Neutrophil (primary cell): Measurements from ENCODE around the gene TAF6.

Experiments
- H3K27ac ChIP-seq: fragments of 200-600 bp; sonication (generic); 2 replicates; pipeline ENCODE4 v1.5.1; 2016; ENCODE audit warnings: mild to moderate bottlenecking, moderate library complexity
- H3K27me3 ChIP-seq: fragments of 200-600 bp; sonication (generic); 2 replicates; pipeline ENCODE4 v1.6.0; 2016; ENCODE audit warnings: mild to moderate bottlenecking
- H3K36me3 ChIP-seq: fragments of 200-600 bp; sonication (generic); 2 replicates; pipeline ENCODE4 v1.5.1; 2017
- H3K4me1 ChIP-seq, 2 experiments: fragments of 200-600 bp in 1 of 2; sonication (generic) in 1 of 2; 1 replicate in 1 of 2; 2 replicates in 1 of 2; pipeline versions ENCODE4 v1.5.1 to v1.6.1; 2013 to 2016; ENCODE audit warnings: low read depth in 1 of 2, low read length in 1 of 2, mild to moderate bottlenecking in 1 of 2, moderate library complexity in 1 of 2; ENCODE audit not compliant: control insufficient read depth in 1 of 2, insufficient read depth in 1 of 2
- H3K4me3 ChIP-seq, 2 experiments: fragments of 200-600 bp in 1 of 2; sonication (generic) in 1 of 2; 1 replicate in 1 of 2; 2 replicates in 1 of 2; pipeline ENCODE4 v1.5.1; 2013 to 2016; ENCODE audit warnings: low read depth in 1 of 2, low read length in 1 of 2, mild to moderate bottlenecking in 1 of 2, moderate library complexity in 1 of 2
- H3K9me3 ChIP-seq: fragments of 200-600 bp; sonication (generic); 2 replicates; pipeline ENCODE4 v1.5.1; 2016
- CTCF ChIP-seq: fragments of 200-600 bp; sonication (generic); IDR thresholded peaks from 2 replicates; pipeline ENCODE4 v1.5.1; 2016; ENCODE audit warnings: antibody characterized with exemption

Gene TAF6

GRCh38 chr7:100080907-100081534 lies 38.1 kb downstream of the TAF6 start:
- Histone ChIP-seq H3K4me1 (peaks cover 27 to 30% of the 10 kb centered on the region in 2 experiments), H3K27ac (peak overlapping the region; percentile 94), H3K9me3 (no peaks in the 10 kb centered on the region), H3K4me3 (peak overlapping the region; percentile 76 to 80), H3K36me3 (peaks cover 16% of the 10 kb centered on the region), H3K27me3 (no peaks in the 10 kb centered on the region)
- TF ChIP-seq CTCF = no peak

GRCh38 chr7:100079024-100079560 lies 40.1 kb downstream of the TAF6 start:
- Histone ChIP-seq H3K27me3 (no peaks in the 10 kb centered on the region), H3K4me3 (no peak overlapping the region), H3K27ac (no peak overlapping the region), H3K9me3 (no peaks in the 10 kb centered on the region), H3K4me1 (peaks cover 21 to 23% of the 10 kb centered on the region in 2 experiments), H3K36me3 (peaks cover 33% of the 10 kb centered on the region)
- no peak for TF ChIP-seq CTCF

- H3K4me1 ChIP-seq = peaks cover 9 to 12% of the 10 kb centered on the region in 2 experiments
- H3K4me3 ChIP-seq = no peak overlapping the region
- TF ChIP-seq CTCF = no peak
- no peaks in the 10 kb centered on the region for H3K27me3 ChIP-seq
- peaks cover 7% of the 10 kb centered on the region for H3K9me3 ChIP-seq
- H3K27ac ChIP-seq = no peak overlapping the region
- H3K36me3 ChIP-seq = peaks cover 52% of the 10 kb centered on the region
These were observed 42.0 kb downstream of the TAF6 start for GRCh38 chr7:100077205-100077604.

GRCh38 chr7:100075418-100075817 lies 43.7 kb downstream of the TAF6 start:
- no peak overlapping the region for H3K4me3 ChIP-seq
- H3K9me3 ChIP-seq = peaks cover 25% of the 10 kb centered on the region
- no peaks in the 10 kb centered on the region for H3K27me3 ChIP-seq
- H3K4me1 ChIP-seq = no peaks in the 10 kb centered on the region
- TF ChIP-seq CTCF = no peak
- H3K27ac ChIP-seq = no peak overlapping the region
- H3K36me3 ChIP-seq = peaks cover 69% of the 10 kb centered on the region

GRCh38 chr7:100074841-100075240 lies 44.3 kb downstream of the TAF6 start:
- no peak overlapping the region for H3K4me3 ChIP-seq
- peaks cover 31% of the 10 kb centered on the region for H3K9me3 ChIP-seq
- no peak overlapping the region for H3K27ac ChIP-seq
- H3K36me3 ChIP-seq = peaks cover 75% of the 10 kb centered on the region
- H3K27me3 ChIP-seq = no peaks in the 10 kb centered on the region
- no peaks in the 10 kb centered on the region for H3K4me1 ChIP-seq
- no peak for TF ChIP-seq CTCF
